Nucleus accumbens (tissue), 56 donors: ENCODE data around the gene INSC.

Experiments
- DNase-seq, 56 donors: peaks; one replicate each; lab custom pipeline; 2025; lab: John Stamatoyannopoulos, UW

Gene INSC

GRCh38 chr11:15276621-15277020, 161.9 kb downstream of the INSC start:
- DNase-seq = no peak

- no peak for DNase-seq
Observed at GRCh38 chr11:15278128-15278527, 163.4 kb downstream of the INSC start.

GRCh38 chr11:15280393-15280792, 165.7 kb downstream of the INSC start:
- no peak for DNase-seq

GRCh38 chr11:15282754-15283153, 168.0 kb downstream of the INSC start:
- no peak for DNase-seq

GRCh38 chr11:15286465-15286864, 171.7 kb downstream of the INSC start:
- DNase-seq = no peak

- no peak for DNase-seq
Observed at GRCh38 chr11:15288863-15289262, 174.1 kb downstream of the INSC start.

GRCh38 chr11:15289723-15290122, 175.0 kb downstream of the INSC start:
- no peak for DNase-seq

- peak in 8 of 56 donors; percentile 3 to 36 (median 10) for DNase-seq
Observed at GRCh38 chr11:15291885-15292284, 177.2 kb downstream of the INSC start.

- DNase-seq = no peak
Observed at GRCh38 chr11:15293975-15294620, 179.4 kb downstream of the INSC start.

- DNase-seq = no peak
Observed at GRCh38 chr11:15295695-15296094, 181.0 kb downstream of the INSC start.
